Measurements from ENCODE around the gene GH2.

DNA sequence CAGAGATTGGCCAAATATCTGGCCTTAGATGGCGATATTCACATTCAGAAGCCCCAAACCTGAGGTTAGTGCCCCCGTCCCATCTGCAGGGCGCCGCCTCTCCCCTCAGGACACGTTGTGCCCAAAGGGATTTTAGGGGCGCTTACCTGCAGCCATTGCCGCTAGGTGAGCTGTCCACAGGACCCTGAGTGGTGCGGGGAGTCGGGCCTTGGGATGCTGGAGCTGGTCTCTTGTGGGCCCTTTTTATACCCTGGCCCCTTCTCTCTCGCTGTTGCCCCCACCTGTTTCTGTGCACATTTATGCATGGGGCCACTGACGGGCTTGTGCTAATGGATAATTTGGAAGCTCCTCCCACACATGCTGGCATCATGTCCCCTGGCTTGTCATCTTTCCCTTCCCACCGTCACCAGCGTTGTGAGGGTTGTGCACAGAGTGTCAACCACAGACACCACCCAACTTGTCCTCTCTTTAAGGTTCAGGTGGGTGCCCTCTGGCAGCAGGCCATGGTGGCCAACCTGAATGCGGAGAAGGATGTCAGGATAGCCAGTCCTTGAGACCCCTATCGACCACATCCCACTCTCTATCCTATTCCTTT, 29.4 kb upstream of the GH2 start, which contains the start of gene CSHL1:
- TF ChIP-seq, protein P1, sequence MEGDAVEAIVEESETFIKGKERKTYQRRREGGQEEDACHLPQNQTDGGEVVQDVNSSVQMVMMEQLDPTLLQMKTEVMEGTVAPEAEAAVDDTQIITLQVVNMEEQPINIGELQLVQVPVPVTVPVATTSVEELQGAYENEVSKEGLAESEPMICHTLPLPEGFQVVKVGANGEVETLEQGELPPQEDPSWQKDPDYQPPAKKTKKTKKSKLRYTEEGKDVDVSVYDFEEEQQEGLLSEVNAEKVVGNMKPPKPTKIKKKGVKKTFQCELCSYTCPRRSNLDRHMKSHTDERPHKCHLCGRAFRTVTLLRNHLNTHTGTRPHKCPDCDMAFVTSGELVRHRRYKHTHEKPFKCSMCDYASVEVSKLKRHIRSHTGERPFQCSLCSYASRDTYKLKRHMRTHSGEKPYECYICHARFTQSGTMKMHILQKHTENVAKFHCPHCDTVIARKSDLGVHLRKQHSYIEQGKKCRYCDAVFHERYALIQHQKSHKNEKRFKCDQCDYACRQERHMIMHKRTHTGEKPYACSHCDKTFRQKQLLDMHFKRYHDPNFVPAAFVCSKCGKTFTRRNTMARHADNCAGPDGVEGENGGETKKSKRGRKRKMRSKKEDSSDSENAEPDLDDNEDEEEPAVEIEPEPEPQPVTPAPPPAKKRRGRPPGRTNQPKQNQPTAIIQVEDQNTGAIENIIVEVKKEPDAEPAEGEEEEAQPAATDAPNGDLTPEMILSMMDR (IDR thresholded peaks at IDR 0.05 in 4 of 5, conservative IDR thresholded peaks at IDR 0.05 in 1 of 5) = no peak
- TF ChIP-seq POLR2A (IDR thresholded peaks at IDR 0.05) = no peak
